CD14-positive monocyte (primary cell): ENCODE results near the gene PIP4K2A. TPM values are rescaled to one million over a fixed set of nuclear protein-coding genes. Genes with fewer than 3 reads are reported as not detected.

Source experiments
- DNase-seq, 3 donors: peaks; one replicate each; pipeline ENCODE4 v3.0.0-alpha.2; 2011 to 2022
- H2AFZ ChIP-seq: 2 replicates; pipeline ENCODE4 v1.6.0; 2012; ENCODE audit warnings: mild to moderate bottlenecking, low read depth, low read length, inconsistent platforms; ENCODE audit not compliant: insufficient read depth, poor library complexity, severe bottlenecking
- H3K27ac ChIP-seq, 2 donors: 1 replicate in 1 of 2; 2 replicates in 1 of 2; pipeline ENCODE4 v1.5.1; 2012 to 2013; ENCODE audit warnings: low read length in 2 of 2, control low read depth in 1 of 2, inconsistent platforms in 1 of 2, low read depth in 1 of 2, mild to moderate bottlenecking in 1 of 2
- H3K27me3 ChIP-seq, 2 donors: one replicate each; pipeline versions ENCODE4 v1.6.0 to v1.6.1; 2011 to 2013; ENCODE audit warnings: low read length in 2 of 2; ENCODE audit not compliant: control insufficient read depth in 2 of 2, insufficient read depth in 2 of 2
- H3K36me3 ChIP-seq, 2 donors: replicated peaks in 1 of 2; 1 replicate in 1 of 2; 2 replicates in 1 of 2; pipeline versions ENCODE4 v1.5.1 to v1.6.1; 2012 to 2013; ENCODE audit warnings: low read length in 2 of 2, control low read depth in 1 of 2, inconsistent platforms in 1 of 2, mild to moderate bottlenecking in 1 of 2; ENCODE audit not compliant: insufficient read depth in 2 of 2, control insufficient read depth in 1 of 2
- H3K4me1 ChIP-seq, 2 donors: 1 replicate in 1 of 2; 2 replicates in 1 of 2; pipeline versions ENCODE4 v1.5.1 to v1.6.1; 2012 to 2013; ENCODE audit warnings: low read length in 2 of 2, control low read depth in 1 of 2, inconsistent platforms in 1 of 2, mild to moderate bottlenecking in 1 of 2, moderate library complexity in 1 of 2; ENCODE audit not compliant: insufficient read depth in 2 of 2, control insufficient read depth in 1 of 2
- H3K4me2 ChIP-seq: replicated peaks from 2 replicates; pipeline ENCODE3; 2012; ENCODE audit warnings: low read length, moderate library complexity, mild to moderate bottlenecking; ENCODE audit not compliant: poor library complexity, severe bottlenecking; ENCODE audit errors: extremely low read depth
- H3K4me3 ChIP-seq, 3 experiments: fragments of 200-600 bp in 1 of 3; sonication (generic) in 1 of 3; replicated peaks in 1 of 3; 1 replicate in 2 of 3; 2 replicates in 1 of 3; pipeline ENCODE4 v1.5.1; 2011 to 2013; ENCODE audit warnings: low read length in 3 of 3, mild to moderate bottlenecking in 3 of 3, control low read depth in 2 of 3, low read depth in 2 of 3, inconsistent platforms in 1 of 3, moderate library complexity in 1 of 3
- H3K79me2 ChIP-seq: 2 replicates; pipeline ENCODE4 v1.6.0; 2012; ENCODE audit warnings: mild to moderate bottlenecking, control low read depth, inconsistent platforms, low read length, moderate library complexity; ENCODE audit not compliant: insufficient read depth
- H3K9ac ChIP-seq: 2 replicates; pipeline ENCODE4 v1.6.0; 2017; ENCODE audit warnings: low read length, mild to moderate bottlenecking; ENCODE audit not compliant: insufficient read depth, poor library complexity, severe bottlenecking
- H3K9me3 ChIP-seq, 2 donors: replicated peaks in 1 of 2; 1 replicate in 1 of 2; 2 replicates in 1 of 2; pipeline versions ENCODE4 v1.5.1 to v1.6.1; 2012 to 2013; ENCODE audit warnings: low read length in 2 of 2, control low read depth in 1 of 2; ENCODE audit not compliant: control insufficient read depth in 1 of 2, insufficient read depth in 1 of 2
- H4K20me1 ChIP-seq: 2 replicates; pipeline ENCODE4 v1.6.0; 2012; ENCODE audit warnings: mild to moderate bottlenecking, low read length, control low read depth, moderate library complexity; ENCODE audit not compliant: insufficient read depth
- H3K27ac Mint-ChIP-seq, 7 donors: one replicate each; pipeline ENCODE4 v1.8.0; 2020; ENCODE audit warnings: mild to moderate bottlenecking in 7 of 7, mixed read lengths in 7 of 7, moderate library complexity in 6 of 7, inconsistent platforms in 2 of 7
- H3K27me3 Mint-ChIP-seq, 3 donors: one replicate each; pipeline ENCODE4 v1.8.0; 2021 to 2022; ENCODE audit warnings: low read depth in 3 of 3, mild to moderate bottlenecking in 3 of 3, mixed read lengths in 3 of 3, moderate library complexity in 3 of 3, inconsistent platforms in 1 of 3
- H3K36me3 Mint-ChIP-seq, 2 donors: one replicate each; pipeline ENCODE4 v1.8.0; 2020; ENCODE audit warnings: mixed read lengths in 2 of 2, inconsistent platforms in 1 of 2, mild to moderate bottlenecking in 1 of 2
- H3K4me1 Mint-ChIP-seq: one replicate; pipeline ENCODE4 v1.8.0; 2020; ENCODE audit warnings: mild to moderate bottlenecking, mixed read lengths
- H3K4me3 Mint-ChIP-seq, 2 donors: one replicate each; pipeline ENCODE4 v1.8.0; 2020; ENCODE audit warnings: mild to moderate bottlenecking in 2 of 2, mixed read lengths in 2 of 2, moderate library complexity in 1 of 2
- H3K9me3 Mint-ChIP-seq, 7 donors: one replicate each; pipeline ENCODE4 v1.8.0; 2020 to 2022; ENCODE audit warnings: mixed read lengths in 7 of 7, mild to moderate bottlenecking in 6 of 7, moderate library complexity in 6 of 7, inconsistent platforms in 2 of 7
- WGBS: methylation state at CpG from one replicate; pipeline ENCODE4 v1.1.5; 2013; ENCODE audit warnings: missing lambda C conversion rate; ENCODE audit not compliant: insufficient coverage; 5-methylcytosine and 5-hydroxymethylcytosine counted together
- intact Hi-C, 2 donors: fragments of 100-400 bp; cut with micrococcal nuclease; formaldehyde crosslinking; loops; one replicate each; pipeline versions ENCODE4 v1.15.0 to v1.15.1; 2023
- polyA plus RNA-seq, 3 donors: library from polyadenylated mRNA; depleted of rRNA in 1 of 3; unstranded in 2 of 3; stranded (reverse) in 1 of 3; fragments of 300-500 nt in 2 of 3; fragments of >200 nt in 1 of 3; fragmentation: Illumina TruSeq in 2 of 3; gene quantifications; 1 replicate in 2 of 3; 2 replicates in 1 of 3; pipeline ENCODE4 v1.2.3, GENCODE V29; 2012 to 2021
- TF ChIP-seq, protein P1 (sequence below): fragments of 200-600 bp; IDR thresholded peaks from one replicate; pipeline ENCODE4 v1.8.0; 2022; ENCODE audit warnings: antibody characterized with exemption, mild to moderate bottlenecking

Gene PIP4K2A
- polyA plus RNA-seq, 3 donors = 9.7 to 33.7 (median 16.6) TPM

DNA sequence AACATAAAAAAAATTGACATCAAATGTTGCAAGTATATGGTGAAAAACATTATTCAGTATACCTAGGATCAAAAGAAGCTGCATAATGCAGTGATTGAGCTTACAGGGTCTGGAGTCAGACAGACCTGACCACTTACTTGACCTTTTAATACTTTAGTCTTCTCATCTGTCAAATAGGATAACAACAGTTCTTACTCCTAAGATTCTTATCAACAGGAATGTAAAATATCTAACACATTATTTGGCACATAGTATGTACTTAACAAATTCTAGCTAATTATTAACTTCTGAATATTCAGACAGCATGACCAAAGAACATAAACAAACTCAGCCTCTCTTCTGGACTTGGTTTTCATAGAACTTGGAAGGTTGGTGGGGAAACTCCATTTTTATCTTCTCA lies 45.6 kb upstream of the PIP4K2A start:
- TF ChIP-seq, protein P1, sequence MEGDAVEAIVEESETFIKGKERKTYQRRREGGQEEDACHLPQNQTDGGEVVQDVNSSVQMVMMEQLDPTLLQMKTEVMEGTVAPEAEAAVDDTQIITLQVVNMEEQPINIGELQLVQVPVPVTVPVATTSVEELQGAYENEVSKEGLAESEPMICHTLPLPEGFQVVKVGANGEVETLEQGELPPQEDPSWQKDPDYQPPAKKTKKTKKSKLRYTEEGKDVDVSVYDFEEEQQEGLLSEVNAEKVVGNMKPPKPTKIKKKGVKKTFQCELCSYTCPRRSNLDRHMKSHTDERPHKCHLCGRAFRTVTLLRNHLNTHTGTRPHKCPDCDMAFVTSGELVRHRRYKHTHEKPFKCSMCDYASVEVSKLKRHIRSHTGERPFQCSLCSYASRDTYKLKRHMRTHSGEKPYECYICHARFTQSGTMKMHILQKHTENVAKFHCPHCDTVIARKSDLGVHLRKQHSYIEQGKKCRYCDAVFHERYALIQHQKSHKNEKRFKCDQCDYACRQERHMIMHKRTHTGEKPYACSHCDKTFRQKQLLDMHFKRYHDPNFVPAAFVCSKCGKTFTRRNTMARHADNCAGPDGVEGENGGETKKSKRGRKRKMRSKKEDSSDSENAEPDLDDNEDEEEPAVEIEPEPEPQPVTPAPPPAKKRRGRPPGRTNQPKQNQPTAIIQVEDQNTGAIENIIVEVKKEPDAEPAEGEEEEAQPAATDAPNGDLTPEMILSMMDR = no peak
- H3K4me1 ChIP-seq = peaks cover 6 to 7% of the 10 kb centered on the region in 2 donors
- H3K4me2 ChIP-seq = no peak overlapping the region
- Mint-ChIP-seq H3K9me3 (no peaks in the 10 kb centered on the region), H3K4me1 (peaks cover 8% of the 10 kb centered on the region), H3K27me3 (peaks cover 0 to 7% (median 3%) of the 10 kb centered on the region in 3 donors), H3K27ac (no peak overlapping the region), H3K4me3 (no peak overlapping the region), H3K36me3 (no peaks in the 10 kb centered on the region)
- H3K4me3 ChIP-seq = no peak overlapping the region
- no peaks in the 10 kb centered on the region for H3K79me2 ChIP-seq
- H4K20me1 ChIP-seq = no peaks in the 10 kb centered on the region
- no peak overlapping the region for H3K27ac ChIP-seq
- intact Hi-C loops = no loop called here
- no peaks in the 10 kb centered on the region for H3K9me3 ChIP-seq
- no peak overlapping the region for H3K9ac ChIP-seq
- H3K27me3 ChIP-seq = no peaks in the 10 kb centered on the region
- no peak overlapping the region for H2AFZ ChIP-seq
- no peak for DNase-seq
- no peaks in the 10 kb centered on the region for H3K36me3 ChIP-seq

DNA sequence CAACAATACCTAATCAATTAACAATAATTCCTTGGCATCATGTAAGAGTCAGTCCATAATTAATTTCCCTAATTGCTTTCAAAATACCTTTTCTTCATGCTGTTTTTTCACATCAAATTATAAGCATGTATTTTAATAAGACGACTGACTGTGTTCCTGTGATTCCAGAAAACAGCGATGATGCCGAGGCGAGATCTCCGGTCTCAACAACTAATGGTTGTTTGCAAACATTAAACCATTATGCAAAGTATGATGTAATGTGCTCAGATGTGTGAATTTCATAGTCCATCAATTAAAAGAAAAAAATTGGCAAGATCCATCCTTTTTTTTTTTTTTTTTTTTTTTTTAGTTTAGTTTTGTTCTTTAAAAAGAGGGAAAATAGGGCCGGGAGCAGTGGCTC lies 44.5 kb upstream of the PIP4K2A start:
- no peaks in the 10 kb centered on the region for H3K79me2 ChIP-seq
- H3K27me3 Mint-ChIP-seq = peaks cover 0 to 7% (median 3%) of the 10 kb centered on the region in 3 donors
- WGBS = 100% methylated on average over 1 of the region's 6 CpGs
- H3K4me1 ChIP-seq = peaks cover 7 to 8% of the 10 kb centered on the region in 2 donors
- H3K9me3 ChIP-seq = no peaks in the 10 kb centered on the region
- no peak overlapping the region for H3K4me3 ChIP-seq
- H3K27ac ChIP-seq = no peak overlapping the region
- H3K36me3 ChIP-seq = no peaks in the 10 kb centered on the region
- TF ChIP-seq, protein P1 = no peak
- H3K9ac ChIP-seq = no peak overlapping the region
- no peaks in the 10 kb centered on the region for H3K9me3 Mint-ChIP-seq
- H3K4me2 ChIP-seq = no peak overlapping the region
- no peaks in the 10 kb centered on the region for H3K27me3 ChIP-seq
- H4K20me1 ChIP-seq = no peaks in the 10 kb centered on the region
- peaks cover 6% of the 10 kb centered on the region for H3K4me1 Mint-ChIP-seq
- H3K36me3 Mint-ChIP-seq = no peaks in the 10 kb centered on the region
- no peak overlapping the region for H3K4me3 Mint-ChIP-seq
- intact Hi-C loops = no loop called here
- H2AFZ ChIP-seq = no peak overlapping the region
- no peak for DNase-seq
- H3K27ac Mint-ChIP-seq = no peak overlapping the region
